Gastroesophageal sphincter (tissue), 4 donors: ENCODE measurements around the gene PTPRD. TPM values are rescaled to one million over a fixed set of nuclear protein-coding genes. Genes with fewer than 3 reads are reported as not detected.

Experiments
- ATAC-seq: fragments of 150-250 bp; one replicate; pipeline ENCODE4 v1.9.1; 2016; ENCODE audit warnings: mild to moderate bottlenecking, moderate library complexity
- H3K27ac ChIP-seq, 4 donors: fragments of 200-600 bp; sonication (generic) in 3 of 4; 1 replicate in 3 of 4; 2 replicates in 1 of 4; pipeline ENCODE4 v1.5.1; 2016 to 2019
- H3K27me3 ChIP-seq: fragments of 200-600 bp; sonication (generic); one replicate; pipeline ENCODE4 v1.5.1; 2019
- H3K36me3 ChIP-seq, 2 donors: fragments of 200-600 bp; sonication (generic); one replicate each; pipeline ENCODE4 v1.5.1; 2019; ENCODE audit warnings: control low read depth in 1 of 2
- H3K4me1 ChIP-seq, 3 donors: fragments of 200-600 bp; sonication (generic); 1 replicate in 2 of 3; 2 replicates in 1 of 3; pipeline ENCODE4 v1.5.1; 2016 to 2019; ENCODE audit warnings: control low read depth in 2 of 3
- H3K4me3 ChIP-seq, 2 donors: fragments of 200-600 bp; sonication (generic); one replicate each; pipeline ENCODE4 v1.5.1; 2019; ENCODE audit warnings: mild to moderate bottlenecking in 1 of 2, moderate library complexity in 1 of 2
- H3K9me3 ChIP-seq, 3 donors: fragments of 200-600 bp; sonication (generic); one replicate each; pipeline ENCODE4 v1.5.1; 2017 to 2019; ENCODE audit warnings: control low read depth in 2 of 3
- EP300 ChIP-seq: sonication (generic); formaldehyde crosslinking; IDR thresholded peaks from one replicate; pipeline ENCODE4 v1.6.1; 2017; ENCODE audit warnings: antibody characterized with exemption, mild to moderate bottlenecking
- POLR2A ChIP-seq, 2 donors: fragments of 450-650 bp; IDR thresholded peaks; one replicate each; pipeline ENCODE4 v1.6.1; 2017; ENCODE audit warnings: antibody characterized with exemption in 2 of 2, mild to moderate bottlenecking in 2 of 2, moderate library complexity in 1 of 2
- POLR2AphosphoS5 ChIP-seq: sonication (generic); formaldehyde crosslinking; IDR thresholded peaks from one replicate; pipeline ENCODE4 v1.6.1; 2017; ENCODE audit warnings: antibody characterized with exemption
- WGBS, 2 donors: methylation state at CpG; one replicate each; pipeline ENCODE4 v1.1.5; 2018; ENCODE audit warnings: low coverage in 1 of 2; 5-methylcytosine and 5-hydroxymethylcytosine counted together
- total RNA-seq, 4 donors: library from RNA; depleted of rRNA; stranded (reverse); fragments of >200 nt; gene quantifications; one replicate each; pipeline ENCODE4 v1.1.0, GENCODE V29; 2016
- TF ChIP-seq, protein P1 (sequence below), 4 experiments: fragments of 200-600 bp in 2 of 4; fragments of 450-650 bp in 2 of 4; sonication (generic) in 1 of 4; IDR thresholded peaks; one replicate each; pipeline ENCODE4 v1.5.1; 2017 to 2019; ENCODE audit warnings: antibody characterized with exemption in 4 of 4, mild to moderate bottlenecking in 2 of 4, moderate library complexity in 2 of 4

Gene PTPRD
- total RNA-seq, 4 donors from 2014 or later = 3.5 to 53.9 (median 15.8) TPM

DNA sequence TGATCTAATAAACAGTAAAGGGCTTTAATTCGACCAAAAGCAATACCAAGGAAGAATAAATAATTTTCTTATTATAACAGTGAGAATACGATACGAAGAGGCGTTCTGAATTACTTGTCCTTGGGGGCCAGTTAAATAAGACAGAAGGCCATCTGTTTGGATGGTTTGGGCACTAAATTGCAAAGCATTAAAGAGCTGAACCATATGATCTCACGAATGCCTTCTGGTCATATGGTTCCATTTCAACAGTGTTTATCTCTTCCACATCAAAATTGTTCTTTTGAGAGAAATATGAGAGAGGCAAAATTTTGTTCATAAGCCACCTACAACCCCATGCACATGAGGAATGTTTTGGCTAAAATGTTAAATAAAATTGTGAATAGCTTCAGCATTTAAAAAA, 605.4 kb downstream of the PTPRD start:
- Histone ChIP-seq H3K9me3 (no peaks in the 10 kb centered on the region), H3K4me3 (no peak overlapping the region), H3K27ac (no peak overlapping the region), H3K27me3 (no peaks in the 10 kb centered on the region), H3K4me1 (no peaks in the 10 kb centered on the region), H3K36me3 (no peaks in the 10 kb centered on the region)
- TF ChIP-seq POLR2AphosphoS5 = no peak
- TF ChIP-seq POLR2A (IDR thresholded peaks at IDR 0.05) = no peak
- no peak for TF ChIP-seq EP300
- ATAC-seq = no peak
- 85 to 88% methylated on average over 5 of the region's 5 CpGs for WGBS, 2 donors

DNA sequence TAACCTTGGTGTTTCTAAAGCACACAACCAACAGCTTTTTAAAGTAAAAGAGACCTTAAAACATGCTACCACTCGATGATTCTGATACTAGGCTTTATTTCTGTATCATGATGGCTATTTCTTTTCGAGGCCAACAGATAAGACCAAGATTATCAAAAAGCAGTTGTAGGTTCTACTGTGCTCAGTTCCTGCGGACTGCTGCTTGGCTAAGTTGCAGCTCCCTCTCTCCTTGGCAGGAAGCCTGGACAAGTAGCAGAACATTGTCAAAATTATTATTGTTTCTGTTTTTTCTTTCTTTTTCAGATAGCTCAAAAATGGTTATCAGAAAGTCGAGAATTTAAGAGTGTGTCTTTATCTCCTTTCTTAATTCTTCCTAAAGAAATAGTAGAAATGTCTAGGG, 607.6 kb downstream of the PTPRD start:
- H3K4me3 ChIP-seq = no peak overlapping the region

DNA sequence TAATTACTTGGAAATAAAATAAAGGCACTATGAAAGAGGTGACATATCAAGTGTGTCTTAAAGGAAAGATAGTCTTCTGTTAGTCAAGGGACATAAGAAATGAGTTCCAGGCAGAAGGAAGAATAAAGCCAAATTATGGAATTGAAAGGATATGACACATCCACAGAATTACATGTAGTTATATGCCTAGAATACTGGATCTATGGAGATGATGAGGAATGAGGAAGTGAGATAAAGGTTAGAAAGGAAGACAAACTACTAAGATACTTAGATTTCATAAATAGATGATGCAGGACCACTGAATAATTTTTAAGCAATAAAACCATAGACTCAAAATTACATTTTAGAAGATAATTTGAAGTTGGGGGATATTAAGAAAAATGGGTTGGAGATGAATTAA, 609.8 kb downstream of the PTPRD start:
- no peak for ATAC-seq
- Histone ChIP-seq H3K27me3 (no peaks in the 10 kb centered on the region), H3K4me3 (no peak overlapping the region), H3K9me3 (no peaks in the 10 kb centered on the region), H3K36me3 (no peaks in the 10 kb centered on the region), H3K27ac (no peak overlapping the region), H3K4me1 (no peaks in the 10 kb centered on the region)
- TF ChIP-seq, protein P1, sequence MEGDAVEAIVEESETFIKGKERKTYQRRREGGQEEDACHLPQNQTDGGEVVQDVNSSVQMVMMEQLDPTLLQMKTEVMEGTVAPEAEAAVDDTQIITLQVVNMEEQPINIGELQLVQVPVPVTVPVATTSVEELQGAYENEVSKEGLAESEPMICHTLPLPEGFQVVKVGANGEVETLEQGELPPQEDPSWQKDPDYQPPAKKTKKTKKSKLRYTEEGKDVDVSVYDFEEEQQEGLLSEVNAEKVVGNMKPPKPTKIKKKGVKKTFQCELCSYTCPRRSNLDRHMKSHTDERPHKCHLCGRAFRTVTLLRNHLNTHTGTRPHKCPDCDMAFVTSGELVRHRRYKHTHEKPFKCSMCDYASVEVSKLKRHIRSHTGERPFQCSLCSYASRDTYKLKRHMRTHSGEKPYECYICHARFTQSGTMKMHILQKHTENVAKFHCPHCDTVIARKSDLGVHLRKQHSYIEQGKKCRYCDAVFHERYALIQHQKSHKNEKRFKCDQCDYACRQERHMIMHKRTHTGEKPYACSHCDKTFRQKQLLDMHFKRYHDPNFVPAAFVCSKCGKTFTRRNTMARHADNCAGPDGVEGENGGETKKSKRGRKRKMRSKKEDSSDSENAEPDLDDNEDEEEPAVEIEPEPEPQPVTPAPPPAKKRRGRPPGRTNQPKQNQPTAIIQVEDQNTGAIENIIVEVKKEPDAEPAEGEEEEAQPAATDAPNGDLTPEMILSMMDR (IDR thresholded peaks at IDR 0.05) = no peak
- TF ChIP-seq POLR2AphosphoS5 (no peak), POLR2A (IDR thresholded peaks at IDR 0.05) (no peak), EP300 (no peak)

More for the DNA sequence above, 607.6 kb downstream of the PTPRD start:
- Histone ChIP-seq H3K4me1 (no peaks in the 10 kb centered on the region), H3K9me3 (no peaks in the 10 kb centered on the region), H3K27ac (no peak overlapping the region), H3K36me3 (no peaks in the 10 kb centered on the region), H3K27me3 (no peaks in the 10 kb centered on the region)
- WGBS, 2 donors = 6 to 27% methylated on average over 2 to 4 of the region's 4 CpGs
- TF ChIP-seq POLR2AphosphoS5 (no peak), POLR2A (IDR thresholded peaks at IDR 0.05) (no peak), EP300 (no peak)
- TF ChIP-seq, protein P1 (IDR thresholded peaks at IDR 0.05) = no peak
- no peak for ATAC-seq

DNA sequence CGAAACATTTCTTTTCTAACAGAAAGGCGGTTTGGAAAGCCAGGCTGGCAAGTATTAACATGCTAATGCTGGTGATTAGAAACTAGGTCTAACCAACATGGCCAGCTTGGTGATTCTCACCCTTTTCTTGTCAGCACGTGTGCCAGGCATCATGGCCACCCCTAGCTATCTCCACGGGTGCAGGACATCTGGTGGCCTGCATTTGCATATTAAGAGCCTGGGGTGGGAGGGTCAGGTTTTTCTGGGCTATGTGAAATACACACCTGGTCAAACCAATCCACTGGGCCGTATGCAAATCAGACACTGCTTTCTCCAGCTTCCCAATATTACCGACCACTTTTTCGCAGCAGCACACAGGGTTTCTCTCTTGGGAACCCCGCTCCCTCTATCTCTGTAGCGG, 612.1 kb downstream of the PTPRD start:
- H3K9me3 ChIP-seq = no peaks in the 10 kb centered on the region
- no peak overlapping the region for H3K4me3 ChIP-seq
- no peaks in the 10 kb centered on the region for H3K4me1 ChIP-seq
- WGBS, 2 donors = 84 to 96% methylated on average over 4 to 9 of the region's 9 CpGs
- no peaks in the 10 kb centered on the region for H3K36me3 ChIP-seq
- no peak for TF ChIP-seq POLR2A (IDR thresholded peaks at IDR 0.05)
- no peak for TF ChIP-seq EP300
- TF ChIP-seq POLR2AphosphoS5 = no peak
- TF ChIP-seq, protein P1 (IDR thresholded peaks at IDR 0.05) = no peak
- no peaks in the 10 kb centered on the region for H3K27me3 ChIP-seq
- no peak overlapping the region for H3K27ac ChIP-seq
- no peak for ATAC-seq

DNA sequence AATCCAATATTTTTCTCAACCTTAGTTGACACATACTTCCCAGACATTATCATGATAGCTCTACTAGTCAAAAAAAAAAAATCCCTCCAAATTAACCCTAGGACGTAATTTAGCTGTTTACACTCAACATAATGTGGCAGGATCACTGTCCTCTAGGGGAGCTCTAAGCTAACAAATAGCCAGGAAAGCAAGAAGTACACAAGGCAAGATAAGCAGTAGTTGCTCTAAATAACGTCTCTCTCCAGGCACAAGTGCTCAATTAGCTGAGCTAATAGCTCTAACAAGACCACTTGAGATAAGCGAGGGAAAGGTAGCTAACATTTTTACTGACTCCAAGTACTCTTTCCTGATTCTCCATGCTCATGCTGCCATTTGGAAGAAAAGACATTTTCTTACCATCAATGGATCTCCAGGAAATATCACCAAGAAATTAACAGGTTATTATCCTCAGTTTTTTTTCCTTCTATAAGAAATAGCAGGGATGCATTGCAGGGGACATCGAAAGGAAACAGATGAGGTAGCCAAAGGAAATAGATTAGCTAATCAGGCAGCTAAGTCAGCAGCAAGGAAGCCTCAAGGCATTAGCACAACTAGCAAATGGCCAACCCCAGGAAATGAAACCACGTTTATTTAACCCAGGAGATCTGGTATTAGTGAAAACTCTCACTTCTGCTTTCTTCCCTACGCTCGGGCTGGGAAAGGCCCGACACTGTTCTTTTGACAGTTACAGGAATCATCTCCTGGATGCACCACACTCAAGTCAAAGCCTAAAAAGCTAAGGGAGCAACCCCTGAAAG, 614.1 kb downstream of the PTPRD start:
- H3K36me3 ChIP-seq = no peaks in the 10 kb centered on the region
- no peak overlapping the region for H3K4me3 ChIP-seq
- no peak for ATAC-seq
- H3K9me3 ChIP-seq = no peaks in the 10 kb centered on the region
- WGBS, 2 donors = 41 to 57% methylated on average over 4 to 8 of the region's 8 CpGs
- H3K4me1 ChIP-seq = no peaks in the 10 kb centered on the region
- TF ChIP-seq EP300 (no peak), POLR2A (IDR thresholded peaks at IDR 0.05) (no peak), POLR2AphosphoS5 (no peak)
- TF ChIP-seq, protein P1 (IDR thresholded peaks at IDR 0.05) = no peak
- no peak overlapping the region for H3K27ac ChIP-seq
- no peaks in the 10 kb centered on the region for H3K27me3 ChIP-seq
